K562 (cell line): Measurements from ENCODE around the gene AP4E1.
"Not testable (repeated sequence)": the region's sequence is repeated elsewhere in the genome, so short reads cannot be mapped to it uniquely, and the experiment has no call there.

Experiments
- CTCF ChIP-seq, 3 experiments: IDR thresholded peaks in 2 of 3; conservative IDR thresholded peaks in 1 of 3; 2 replicates each; pipeline ENCODE4 v1.5.1; 2011 to 2012; ENCODE audit warnings: low read length in 3 of 3, mild to moderate bottlenecking in 3 of 3, control low read depth in 2 of 3, improper control_type of control experiment in 1 of 3, inconsistent platforms in 1 of 3, low read depth in 1 of 3, mixed read lengths in 1 of 3, moderate library complexity in 1 of 3; ENCODE audit not compliant: insufficient read depth in 2 of 3
- HDAC2 ChIP-seq: fragments of 450-650 bp; IDR thresholded peaks from 2 replicates; pipeline ENCODE4 v1.6.1; 2016; ENCODE audit warnings: mild to moderate bottlenecking
- IRF9 ChIP-seq: fragments of 450-650 bp; IDR thresholded peaks from 2 replicates; pipeline ENCODE4 v1.6.1; 2016; ENCODE audit warnings: missing biosample characterization, missing genetic modification characterization
- PHF20 ChIP-seq: fragments of 450-650 bp; IDR thresholded peaks from 2 replicates; pipeline ENCODE4 v1.6.1; 2018; ENCODE audit not compliant: partially characterized antibody
- POLR2A ChIP-seq: fragments of 450-650 bp; conservative IDR thresholded peaks from 2 replicates; pipeline ENCODE4 v1.6.1; 2016
- SAFB2 ChIP-seq: fragments of 200-400 bp; formaldehyde crosslinking; IDR thresholded peaks from 2 replicates; pipeline ENCODE4 v1.6.1; 2018; ENCODE audit warnings: borderline replicate concordance, low read length, low read depth, moderate library complexity; ENCODE audit not compliant: severe bottlenecking
- TEAD4 ChIP-seq, 2 experiments: sonication (generic) in 1 of 2; formaldehyde crosslinking in 1 of 2; IDR thresholded peaks; 2 replicates each; pipeline versions ENCODE4 v1.6.1 to v1.8.0; 2012 to 2022; ENCODE audit warnings: borderline replicate concordance in 1 of 2, inconsistent platforms in 1 of 2, low read length in 1 of 2, mild to moderate bottlenecking in 1 of 2, missing genetic modification reagents in 1 of 2
- YBX1 ChIP-seq: fragments of 450-650 bp; IDR thresholded peaks from 2 replicates; pipeline ENCODE4 v1.7.1; 2016; ENCODE audit warnings: mild to moderate bottlenecking
- ZNF347 ChIP-seq: fragments of 450-650 bp; formaldehyde crosslinking; IDR thresholded peaks from 2 replicates; pipeline ENCODE4 v1.4.0; 2020; ENCODE audit warnings: low read depth, mild to moderate bottlenecking, moderate library complexity

- TF ChIP-seq SAFB2; HDAC2; YBX1; ZNF347; CTCF (IDR thresholded peaks at IDR 0.05 in 2 of 3, conservative IDR thresholded peaks at IDR 0.05 in 1 of 3; ENCODE audit: insufficient read depth in 2 of 3, low read depth in 1 of 3, low read length in 3 of 3); POLR2A; TEAD4 (IDR thresholded peaks at IDR 0.05; ENCODE audit: low read length); TEAD4 (CRISPR knock-in tag; IDR thresholded peaks at IDR 0.05; ENCODE audit: borderline replicate concordance); IRF9 (tag); PHF20: not testable (repeated sequence)
These were observed 7.1 kb upstream of the AP4E1 start for GRCh38 chr15:50901390-50901789.
